ENCODE measurements around the gene MR1. TPM values are rescaled to one million over a fixed set of nuclear protein-coding genes. Genes with fewer than 3 reads are reported as not detected.

MR1 gene
- total and polyA plus RNA-seq, 2 of the 13 experiments (the other 11 are each of a cell fraction or from before 2014, with no cell fraction given) = 7.7 to 10.4 TPM

- TF ChIP-seq TCF12 (IDR thresholded peaks at IDR 0.05) (no peak), TCF12 (CRISPR knock-in tag; IDR thresholded peaks at IDR 0.05) (no peak), SMYD3 (CRISPR knock-in tag; IDR thresholded peaks at IDR 0.05) (no peak), POGZ (CRISPR knock-in tag; IDR thresholded peaks at IDR 0.05) (no peak), ZNF629 (CRISPR knock-in tag; conservative IDR thresholded peaks at IDR 0.05) (no peak), SOX13 (IDR thresholded peaks at IDR 0.05) (no peak), SOX13 (CRISPR knock-in tag; conservative IDR thresholded peaks at IDR 0.05 in 1 of 2, IDR thresholded peaks at IDR 0.05 in 1 of 2) (peak in 1 of 2 experiments; percentile 38; a peak in 1 of 4 replicates), ZNF580 (CRISPR knock-in tag; IDR thresholded peaks at IDR 0.05; ENCODE audit: borderline replicate concordance, low read depth) (no peak), TBX2 (CRISPR knock-in tag; IDR thresholded peaks at IDR 0.05; ENCODE audit: borderline replicate concordance) (peak; percentile 45), ZSCAN30 (CRISPR knock-in tag; IDR thresholded peaks at IDR 0.05) (no peak), SALL1 (CRISPR knock-in tag; IDR thresholded peaks at IDR 0.05) (peak; percentile 59), ZNF619 (CRISPR knock-in tag; IDR thresholded peaks at IDR 0.05) (0 out of 2 replicates have a peak, but pooled peaks have one; percentile 42), MYC (CRISPR knock-in tag; IDR thresholded peaks at IDR 0.05; ENCODE audit: borderline replicate concordance) (no peak), JARID2 (CRISPR knock-in tag; IDR thresholded peaks at IDR 0.05; ENCODE audit: insufficient replicate concordance) (no peak), AFF4 (CRISPR knock-in tag; IDR thresholded peaks at IDR 0.05) (no peak), CBX5 (CRISPR knock-in tag; IDR thresholded peaks at IDR 0.05; ENCODE audit: borderline replicate concordance) (0 out of 2 replicates have a peak, but pooled peaks have one; percentile 35), PATZ1 (CRISPR knock-in tag; IDR thresholded peaks at IDR 0.05) (peak; percentile 75), ZBTB38 (CRISPR knock-in tag; IDR thresholded peaks at IDR 0.05) (no peak), ONECUT2 (CRISPR knock-in tag; IDR thresholded peaks at IDR 0.05) (no peak), FOXP4 (CRISPR knock-in tag; IDR thresholded peaks at IDR 0.05) (peak; percentile 52; the same call in 1 of the 2 replicates), ZKSCAN1 (IDR thresholded peaks at IDR 0.05; ENCODE audit: low read length) (no peak), ZNF44 (CRISPR knock-in tag; IDR thresholded peaks at IDR 0.05) (no peak), KAT8 (CRISPR knock-in tag; IDR thresholded peaks at IDR 0.05) (peak; percentile 45; the same call in 1 of the 2 replicates)
These were observed 9.5 kb downstream of the MR1 start (continued) for GRCh38 chr1:181043025-181043888.
